PC-9 (cell line): ENCODE results near the gene NFYC. TPM values are rescaled to one million over a fixed set of nuclear protein-coding genes. Genes with fewer than 3 reads are reported as not detected.
A peak's percentile ranks its signal among the peaks of the same experiment; 100 is the strongest.

ENCODE experiments used
- BruUV-seq: library from RNA; stranded (reverse); fragments of 400-500 nt; replicated peaks from 2 replicates; lab custom pipeline; 2021; lab: Mats Ljungman, UMichigan
- CTCF ChIA-PET: fragments of 300-600 bp; sonication (Branson Sonifier 250); formaldehyde crosslinking; loops from one replicate; lab custom pipeline; 2022; ENCODE audit warnings: antibody characterized with exemption; lab: Charles Lee
- POLR2A ChIA-PET: fragments of 300-600 bp; sonication (Branson Sonifier 250); formaldehyde crosslinking; loops from one replicate; lab custom pipeline; 2022; ENCODE audit warnings: antibody characterized with exemption; ENCODE audit not compliant: unreplicated experiment; lab: Charles Lee
- DNase-seq, 2 experiments: peaks; one replicate each; pipeline versions ENCODE4 v3.0.0 to v3.0.0-alpha.2; 2015 to 2022; ENCODE audit warnings: mixed read lengths in 1 of 2
- H2AFZ ChIP-seq: fragments of 200-600 bp; sonication (generic); 2 replicates; pipeline ENCODE4 v1.8.1; 2017; ENCODE audit warnings: antibody characterized with exemption
- H3F3A ChIP-seq: fragments of 200-600 bp; sonication (generic); 2 replicates; pipeline ENCODE4 v1.8.1; 2017; ENCODE audit warnings: antibody characterized with exemption, mild to moderate bottlenecking, low read depth; ENCODE audit not compliant: insufficient read depth
- H3K27ac ChIP-seq: fragments of 200-600 bp; sonication (generic); 2 replicates; pipeline ENCODE4 v1.6.1; 2016; ENCODE audit warnings: mixed run types
- H3K27me3 ChIP-seq: fragments of 200-600 bp; sonication (generic); 2 replicates; pipeline ENCODE4 v1.6.1; 2016; ENCODE audit warnings: low read depth, mixed run types; ENCODE audit not compliant: insufficient read depth
- H3K36me3 ChIP-seq: fragments of 200-600 bp; sonication (generic); 2 replicates; pipeline ENCODE4 v1.6.1; 2016; ENCODE audit warnings: low read depth, mixed run types
- H3K4me1 ChIP-seq: fragments of 200-600 bp; sonication (generic); replicated peaks from 2 replicates; pipeline ENCODE4 v1.6.1; 2016; ENCODE audit warnings: mixed run types; ENCODE audit not compliant: insufficient read depth
- H3K4me2 ChIP-seq: fragments of 200-600 bp; sonication (generic); 2 replicates; pipeline ENCODE4 v1.6.1; 2017; ENCODE audit warnings: mixed run types
- H3K4me3 ChIP-seq: fragments of 200-600 bp; sonication (generic); 2 replicates; pipeline ENCODE4 v1.6.1; 2016; ENCODE audit warnings: mixed run types
- H3K79me2 ChIP-seq: fragments of 200-600 bp; sonication (generic); 2 replicates; pipeline ENCODE4 v1.6.1; 2017; ENCODE audit warnings: low read depth, mixed run types
- H3K9me2 ChIP-seq: fragments of 200-600 bp; sonication (generic); 2 replicates; pipeline ENCODE4 v1.8.1; 2017; ENCODE audit warnings: mild to moderate bottlenecking; ENCODE audit not compliant: insufficient read depth
- H3K9me3 ChIP-seq: fragments of 200-600 bp; sonication (generic); 2 replicates; pipeline ENCODE4 v1.8.1; 2016; ENCODE audit warnings: low read depth; ENCODE audit not compliant: insufficient read depth
- H4K20me1 ChIP-seq: fragments of 200-600 bp; sonication (generic); 2 replicates; pipeline ENCODE4 v1.8.1; 2017; ENCODE audit not compliant: insufficient read depth
- EZH2 ChIP-seq: fragments of 200-600 bp; sonication (generic); IDR thresholded peaks from 2 replicates; pipeline ENCODE4 v1.8.0; 2017; ENCODE audit warnings: antibody characterized with exemption, low read depth
- intact Hi-C: fragments of 100-400 bp; cut with micrococcal nuclease; formaldehyde crosslinking; loops from one replicate; pipeline ENCODE4 v1.10.0; 2022; ENCODE audit not compliant: unreplicated experiment
- total RNA-seq: library from RNA; stranded (reverse); gene quantifications from 2 replicates; pipeline ENCODE4 v1.2.3, GENCODE V29; 2021
- TF ChIP-seq, protein P1 (sequence below): fragments of 200-600 bp; sonication (generic); conservative IDR thresholded peaks from 2 replicates; pipeline ENCODE4 v1.6.1; 2017; ENCODE audit warnings: mixed run types, antibody characterized with exemption, mild to moderate bottlenecking, moderate library complexity

The NFYC gene
- total RNA-seq, 1 experiment from 2014 or later, result 91.1 TPM

GRCh38 chr1:40652979-40653378 is 38.5 kb upstream of the NFYC start:
- no TSS peak for BruUV-seq
- no peak overlapping the region for H2AFZ ChIP-seq

GRCh38 chr1:40653851-40654537 is 37.5 kb upstream of the NFYC start:
- no TSS peak for BruUV-seq
- POLR2A ChIA-PET, result no interaction called here
- Histone ChIP-seq H3K27me3 (no peaks in the 10 kb centered on the region), H3K4me1 (no peaks in the 10 kb centered on the region; the same call in 1 of the 2 replicates), H3K9me3 (no peaks in the 10 kb centered on the region), H3K9me2 (no peaks in the 10 kb centered on the region), H3K4me2 (no peak overlapping the region), H4K20me1 (no peaks in the 10 kb centered on the region), H2AFZ (no peak overlapping the region), H3F3A (0 out of 2 replicates have a peak, but pooled peaks cover 3% of the 10 kb centered on the region), H3K79me2 (no peaks in the 10 kb centered on the region), H3K36me3 (no peaks in the 10 kb centered on the region), H3K27ac (no peak overlapping the region), H3K4me3 (no peak overlapping the region)
- intact Hi-C loops, result no loop called here
- CTCF ChIA-PET, result no interaction called here
- TF ChIP-seq EZH2, result no peak
- TF ChIP-seq, protein P1, sequence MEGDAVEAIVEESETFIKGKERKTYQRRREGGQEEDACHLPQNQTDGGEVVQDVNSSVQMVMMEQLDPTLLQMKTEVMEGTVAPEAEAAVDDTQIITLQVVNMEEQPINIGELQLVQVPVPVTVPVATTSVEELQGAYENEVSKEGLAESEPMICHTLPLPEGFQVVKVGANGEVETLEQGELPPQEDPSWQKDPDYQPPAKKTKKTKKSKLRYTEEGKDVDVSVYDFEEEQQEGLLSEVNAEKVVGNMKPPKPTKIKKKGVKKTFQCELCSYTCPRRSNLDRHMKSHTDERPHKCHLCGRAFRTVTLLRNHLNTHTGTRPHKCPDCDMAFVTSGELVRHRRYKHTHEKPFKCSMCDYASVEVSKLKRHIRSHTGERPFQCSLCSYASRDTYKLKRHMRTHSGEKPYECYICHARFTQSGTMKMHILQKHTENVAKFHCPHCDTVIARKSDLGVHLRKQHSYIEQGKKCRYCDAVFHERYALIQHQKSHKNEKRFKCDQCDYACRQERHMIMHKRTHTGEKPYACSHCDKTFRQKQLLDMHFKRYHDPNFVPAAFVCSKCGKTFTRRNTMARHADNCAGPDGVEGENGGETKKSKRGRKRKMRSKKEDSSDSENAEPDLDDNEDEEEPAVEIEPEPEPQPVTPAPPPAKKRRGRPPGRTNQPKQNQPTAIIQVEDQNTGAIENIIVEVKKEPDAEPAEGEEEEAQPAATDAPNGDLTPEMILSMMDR, result no peak
- DNase-seq, result no peak

More at GRCh38 chr1:40652979-40653378, 38.5 kb upstream of the NFYC start:
- CTCF ChIA-PET, result no interaction called here
- Histone ChIP-seq H3K36me3 (no peaks in the 10 kb centered on the region), H4K20me1 (no peaks in the 10 kb centered on the region), H3K4me3 (no peak overlapping the region), H3F3A (0 out of 2 replicates have a peak, but pooled peaks cover 3% of the 10 kb centered on the region), H3K9me3 (no peaks in the 10 kb centered on the region), H3K9me2 (no peaks in the 10 kb centered on the region), H3K27me3 (no peaks in the 10 kb centered on the region), H3K4me2 (0 out of 2 replicates have a peak overlapping the region, but pooled peaks have one; percentile 10), H3K4me1 (no peaks in the 10 kb centered on the region; the same call in 1 of the 2 replicates), H3K79me2 (no peaks in the 10 kb centered on the region), H3K27ac (no peak overlapping the region)
- intact Hi-C loops, result no loop called here
- TF ChIP-seq, protein P1, result no peak
- no peak for TF ChIP-seq EZH2
- peak in 1 of 2 experiments; percentile 42 for DNase-seq
- POLR2A ChIA-PET, result interaction anchor here (0.6 to 0.7 kb wide), 4 partner anchors 24 to 350 kb away, joined by 3 to 8 read pairs (median 4); no protein-coding TSS in a partner anchor

- Histone ChIP-seq H2AFZ (no peak overlapping the region), H3K4me2 (no peak overlapping the region), H3K4me3 (no peak overlapping the region), H3F3A (0 out of 2 replicates have a peak, but pooled peaks cover 3% of the 10 kb centered on the region), H3K79me2 (no peaks in the 10 kb centered on the region), H3K36me3 (no peaks in the 10 kb centered on the region), H3K4me1 (no peaks in the 10 kb centered on the region; the same call in 1 of the 2 replicates), H3K27ac (no peak overlapping the region), H3K9me3 (no peaks in the 10 kb centered on the region), H3K27me3 (no peaks in the 10 kb centered on the region), H3K9me2 (no peaks in the 10 kb centered on the region), H4K20me1 (no peaks in the 10 kb centered on the region)
- TF ChIP-seq, protein P1, result no peak
- TF ChIP-seq EZH2, result no peak
- intact Hi-C loops, result no loop called here
- POLR2A ChIA-PET, result interaction anchor here (0.6 kb wide), 1 partner anchor 130 kb away, joined by 3 read pairs; no protein-coding TSS in a partner anchor
- CTCF ChIA-PET, result interaction anchor here (0.6 kb wide), 1 partner anchor 12 kb away, joined by 3 read pairs; no protein-coding TSS in a partner anchor
- no TSS peak for BruUV-seq
- DNase-seq, result no peak
Observed at GRCh38 chr1:40657046-40657445, 34.5 kb upstream of the NFYC start.
